Heart right ventricle (tissue), 16 donors: Measurements from ENCODE around the gene BAD. TPM values are rescaled to one million over a fixed set of nuclear protein-coding genes. Genes with fewer than 3 reads are reported as not detected.
A peak's percentile ranks its signal among the peaks of the same experiment; 100 is the strongest.

ENCODE experiments used
- ATAC-seq, 8 donors: fragments of 200-7000 bp; cut with Tn5 transposase; one replicate each; pipeline ENCODE4 v1.9.1; 2020; ENCODE audit warnings: mild to moderate bottlenecking in 8 of 8, moderate library complexity in 8 of 8, moderate number of reproducible peaks in 1 of 8
- DNase-seq, 2 donors: peaks; one replicate each; pipeline ENCODE4 v3.0.0-alpha.2; 2020
- H3K27ac ChIP-seq, 10 donors: fragments of 200-600 bp; sonication (generic) in 2 of 10; one replicate each; pipeline versions ENCODE4 v1.5.0 to v1.8.0; 2020 to 2022; ENCODE audit warnings: mild to moderate bottlenecking in 3 of 10
- H3K27me3 ChIP-seq, 7 donors: fragments of 200-600 bp; one replicate each; pipeline ENCODE4 v1.8.0; 2021 to 2022; ENCODE audit warnings: mild to moderate bottlenecking in 2 of 7
- H3K36me3 ChIP-seq, 9 donors: fragments of 200-600 bp; sonication (generic) in 1 of 9; one replicate each; pipeline versions ENCODE4 v1.5.0 to v1.8.0; 2020 to 2022; ENCODE audit warnings: mild to moderate bottlenecking in 2 of 9
- H3K4me1 ChIP-seq, 9 donors: fragments of 200-600 bp; sonication (generic) in 1 of 9; one replicate each; pipeline versions ENCODE4 v1.5.0 to v1.8.0; 2020 to 2022; ENCODE audit warnings: mild to moderate bottlenecking in 4 of 9
- H3K4me3 ChIP-seq, 10 donors: fragments of 200-600 bp; sonication (generic) in 2 of 10; one replicate each; pipeline versions ENCODE4 v1.5.0 to v1.8.0; 2020 to 2022; ENCODE audit warnings: mild to moderate bottlenecking in 7 of 10, moderate library complexity in 2 of 10
- H3K9me3 ChIP-seq, 11 donors: fragments of 200-600 bp in 10 of 11; sonication (generic) in 2 of 11; one replicate each; pipeline versions ENCODE4 v1.5.0 to v1.8.0; 2013 to 2022; ENCODE audit warnings: mild to moderate bottlenecking in 2 of 11, control low read depth in 1 of 11, moderate library complexity in 1 of 11
- WGBS, 2 donors: extraction: QIAGEN DNeasy Blood & Tissue Kit; methylation state at CpG; one replicate each; pipeline ENCODE4 v1.1.7; 2013; ENCODE audit warnings: inconsistent platforms in 1 of 2; 5-methylcytosine and 5-hydroxymethylcytosine counted together
- intact Hi-C, 10 donors: fragments of 100-400 bp; cut with DNase I; formaldehyde crosslinking; loops; one replicate each; pipeline versions ENCODE4 v1.11.1 to v1.14.2; 2022
- polyA plus RNA-seq, 2 donors: library from polyadenylated mRNA; stranded (reverse); fragments of 200-250 nt; gene quantifications; one replicate each; pipeline ENCODE4 v1.2.3, GENCODE V29; 2013
- total RNA-seq, 10 donors: library from RNA; stranded (reverse); fragmentation: NEBNext Ultra II Directional in 3 of 10; extraction: Animal tissue kit (Norgen Biotek cat#: 25700) in 3 of 10; gene quantifications; one replicate each; pipeline versions ENCODE4 v1.2.1 to v1.2.4, GENCODE V29; 2021 to 2023
- TF ChIP-seq, protein P1 (sequence below), 9 donors: fragments of 200-600 bp; sonication (generic) in 2 of 9; IDR thresholded peaks; one replicate each; pipeline versions ENCODE4 v1.5.0 to v1.8.0; 2021 to 2022; ENCODE audit warnings: antibody characterized with exemption in 9 of 9, mild to moderate bottlenecking in 5 of 9, moderate library complexity in 1 of 9
- donor health status: Arrhythmogenic right ventricular cardiomyopathy.
- donor health status: ischemic (EF 13 %, LVEDD 7.1; RV severe dilation, severe dysfunction).
- donor health status: healthy with polysubstance abuse.
- donor health status: DM: no; HTN: yes; CAD: no.
- donor health status: DM: no; HTN: no; CAD: no.
- donor health status: ischemic (EF 25% LVEDD 6.9; RV normal size, moderate dysfunction).
- donor health status: ischemic (EF 25% LVEDD 5.7; RV mildly dilated, moderate dysfunction).
- donor health status: healthy.
- donor health status: DM: yes; HTN: yes; CAD: no.
- donor health status: Ischemic cardiomyopathy.
- donor health status: ischemic (EF 35%, LVEDD 5.7; RV mildly dilated, moderate dysfunction).
- donor health status: nonischemic (EF 11% LVEDD 7.7; RV severe dilation, severe dysfunction).
- donor health status: DM: yes; HTN: yes; CAD: no.
- donor health status: PGD.
- donor health status: ischemic (EF 29% LVEDD 5.4; RV normal size, mild dysfunction).
- donor health status: nonischemic (EF 23%, LVEDD 6.1; RV moderate dilation, normal function).

The BAD gene
- total and polyA plus RNA-seq, 12 donors, result 40.7 to 106 (median 58.9) TPM

DNA sequence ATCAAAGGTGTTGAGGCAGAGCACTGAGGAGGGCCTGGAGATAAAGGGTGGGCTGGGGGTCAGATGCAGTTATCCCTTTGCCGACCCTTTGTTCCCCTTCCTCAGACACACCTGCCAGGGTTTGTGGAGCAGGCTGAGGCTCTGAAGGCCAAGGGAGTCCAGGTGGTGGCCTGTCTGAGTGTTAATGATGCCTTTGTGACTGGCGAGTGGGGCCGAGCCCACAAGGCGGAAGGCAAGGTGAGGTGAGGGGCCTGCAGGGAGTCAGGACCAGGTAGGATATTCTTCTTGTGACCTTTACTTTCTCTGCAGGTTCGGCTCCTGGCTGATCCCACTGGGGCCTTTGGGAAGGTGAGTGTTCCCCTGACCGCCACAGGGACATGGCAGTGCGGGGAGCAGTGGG, 36.1 kb upstream of the BAD start:
- TF ChIP-seq, protein P1, sequence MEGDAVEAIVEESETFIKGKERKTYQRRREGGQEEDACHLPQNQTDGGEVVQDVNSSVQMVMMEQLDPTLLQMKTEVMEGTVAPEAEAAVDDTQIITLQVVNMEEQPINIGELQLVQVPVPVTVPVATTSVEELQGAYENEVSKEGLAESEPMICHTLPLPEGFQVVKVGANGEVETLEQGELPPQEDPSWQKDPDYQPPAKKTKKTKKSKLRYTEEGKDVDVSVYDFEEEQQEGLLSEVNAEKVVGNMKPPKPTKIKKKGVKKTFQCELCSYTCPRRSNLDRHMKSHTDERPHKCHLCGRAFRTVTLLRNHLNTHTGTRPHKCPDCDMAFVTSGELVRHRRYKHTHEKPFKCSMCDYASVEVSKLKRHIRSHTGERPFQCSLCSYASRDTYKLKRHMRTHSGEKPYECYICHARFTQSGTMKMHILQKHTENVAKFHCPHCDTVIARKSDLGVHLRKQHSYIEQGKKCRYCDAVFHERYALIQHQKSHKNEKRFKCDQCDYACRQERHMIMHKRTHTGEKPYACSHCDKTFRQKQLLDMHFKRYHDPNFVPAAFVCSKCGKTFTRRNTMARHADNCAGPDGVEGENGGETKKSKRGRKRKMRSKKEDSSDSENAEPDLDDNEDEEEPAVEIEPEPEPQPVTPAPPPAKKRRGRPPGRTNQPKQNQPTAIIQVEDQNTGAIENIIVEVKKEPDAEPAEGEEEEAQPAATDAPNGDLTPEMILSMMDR (IDR thresholded peaks at IDR 0.05), result no peak
- Histone ChIP-seq H3K36me3 (peaks cover 0 to 47% (median 10%) of the 10 kb centered on the region in 9 donors), H3K27me3 (no peaks in the 10 kb centered on the region), H3K9me3 (no peaks in the 10 kb centered on the region), H3K4me3 (no peak overlapping the region), H3K4me1 (peaks cover 3 to 27% (median 26%) of the 10 kb centered on the region in 9 donors), H3K27ac (no peak overlapping the region)
- ATAC-seq, result no peak
- WGBS, 2 donors, result 93 to 95% methylated on average over 7 of the region's 7 CpGs
- DNase-seq, result no peak
- intact Hi-C loops, result no loop called here

DNA sequence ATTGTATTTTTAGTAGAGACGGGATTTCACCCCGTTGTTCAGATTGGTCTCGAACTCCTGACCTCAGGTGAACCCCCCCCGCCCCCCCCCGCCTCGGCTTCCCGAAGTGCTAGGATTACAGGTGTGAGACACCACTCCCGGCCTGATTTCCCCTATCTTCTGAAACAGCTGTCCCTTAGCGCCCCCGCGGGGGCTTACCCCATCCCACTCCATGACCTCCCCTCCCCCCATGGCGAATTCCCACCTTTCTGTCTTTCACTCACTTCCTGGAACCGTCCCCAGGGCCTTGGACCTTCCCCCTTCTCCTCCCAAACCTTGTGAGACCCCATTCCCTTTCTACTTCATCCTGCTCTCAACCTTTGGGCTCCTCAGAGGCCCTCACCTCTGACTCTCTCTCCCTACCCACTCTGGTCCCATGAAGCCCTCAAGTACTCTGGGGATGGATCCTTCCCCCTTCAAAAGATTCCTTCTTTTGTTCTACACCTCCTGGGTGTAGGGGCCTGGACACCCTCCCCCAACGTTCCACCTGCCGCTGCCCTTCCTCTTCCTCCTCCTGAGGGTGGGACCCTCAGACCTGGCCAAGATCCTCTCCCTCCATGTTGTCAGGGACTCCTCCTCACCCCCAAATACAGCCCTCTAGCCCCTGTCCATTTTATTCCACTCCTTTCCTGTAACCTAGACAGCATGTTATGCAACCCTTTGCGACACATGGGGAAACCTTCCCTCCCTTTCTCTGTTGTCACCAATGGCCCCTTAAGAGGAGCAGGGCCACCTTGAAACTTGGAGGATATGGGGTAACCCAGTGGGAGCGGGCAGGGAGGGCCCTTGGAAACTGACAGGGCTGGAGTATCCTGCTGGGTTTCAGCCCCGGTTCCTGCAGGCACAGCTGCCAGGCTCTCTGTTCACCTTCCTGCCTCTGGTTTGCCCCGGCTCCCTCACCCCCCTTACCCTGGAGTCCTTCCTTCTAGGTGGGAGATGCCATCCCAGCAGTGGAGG, 34.6 kb upstream of the BAD start:
- DNase-seq (no peak), ATAC-seq (no peak)
- intact Hi-C loops, result loop anchor here in 7 of 10 donors (1.0 to 5.0 kb wide), 4 partner anchors 33 to 38 kb away; partner anchors contain the start of gene RPS6KA4 (in 4 of the 7)
- WGBS, 2 donors, result 25 to 27% methylated on average over 19 of the region's 19 CpGs
- Histone ChIP-seq H3K27ac (peak overlapping the region in 9 of 10 donors; percentile 91 to 100 (median 98)), H3K9me3 (no peaks in the 10 kb centered on the region), H3K4me1 (peaks cover 3 to 37% (median 26%) of the 10 kb centered on the region in 9 donors), H3K27me3 (no peaks in the 10 kb centered on the region), H3K36me3 (peaks cover 0 to 61% (median 19%) of the 10 kb centered on the region in 9 donors), H3K4me3 (peak overlapping the region; percentile 45 to 94 (median 82))
- TF ChIP-seq, protein P1 (IDR thresholded peaks at IDR 0.05), result no peak

DNA sequence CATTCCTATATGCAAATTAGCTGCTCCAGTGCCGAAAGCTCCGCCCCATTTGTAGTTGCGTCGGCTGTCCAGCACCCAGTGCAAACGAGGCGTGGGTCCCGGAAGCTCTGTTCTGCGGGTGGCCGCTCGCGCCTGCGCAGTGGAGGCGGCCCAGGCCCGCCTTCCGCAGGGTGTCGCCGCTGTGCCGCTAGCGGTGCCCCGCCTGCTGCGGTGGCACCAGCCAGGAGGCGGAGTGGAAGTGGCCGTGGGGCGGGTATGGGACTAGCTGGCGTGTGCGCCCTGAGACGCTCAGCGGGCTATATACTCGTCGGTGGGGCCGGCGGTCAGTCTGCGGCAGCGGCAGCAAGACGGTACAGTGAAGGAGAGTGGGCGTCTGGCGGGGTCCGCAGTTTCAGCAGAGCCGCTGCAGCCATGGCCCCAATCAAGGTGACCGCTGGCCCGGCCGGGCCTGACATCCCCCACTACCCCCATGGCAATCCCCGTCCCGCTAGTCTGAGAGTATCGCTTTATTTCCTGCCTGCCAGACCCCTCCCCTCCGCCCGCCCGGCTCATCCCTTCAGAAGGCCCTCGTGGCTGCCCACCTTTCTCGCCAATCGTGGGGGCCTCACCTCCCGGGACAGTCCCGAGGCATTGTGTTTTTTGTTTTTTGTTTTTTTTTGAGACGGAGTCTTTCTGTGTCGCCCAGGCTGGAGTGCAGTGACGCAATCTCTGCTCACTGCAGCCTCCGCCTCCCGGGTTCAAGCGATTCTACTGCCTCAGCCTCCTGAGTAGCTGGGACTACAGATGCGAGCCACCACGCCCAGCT, 33.7 kb upstream of the BAD start, which contains the start of gene PRDX5:
TSS of gene PRDX5 (plus strand) at position 161 of the 805 bp plus-strand sequence. CDS start at position 256, 95 bp downstream.
- intact Hi-C loops, result loop anchor here in 7 of 10 donors (1.0 to 5.0 kb wide), 5 partner anchors 13 to 39 kb away; partner anchors contain the start of genes RPS6KA4 (in 4 of the 7) and ESRRA (in 1 of the 7)
- H3K9me3 ChIP-seq, result no peaks in the 10 kb centered on the region
- peak within 1 kb of the TSS; percentile 91 to 100 (median 98) for H3K27ac ChIP-seq
- TF ChIP-seq, protein P1 (IDR thresholded peaks at IDR 0.05), result peak in 7 of 9 donors; percentile 34 to 71 (median 55)
- H3K4me3 ChIP-seq, result peak within 1 kb of the TSS; percentile 45 to 94 (median 82)
- peak; percentile 87 to 96 (median 93) for ATAC-seq
- H3K27me3 ChIP-seq, result no peaks in the 10 kb centered on the region
- 0% methylated on average over 59 to 61 of the region's 61 CpGs for WGBS, 2 donors
- DNase-seq, result peak; percentile 96 to 97
- peaks cover 5 to 46% (median 31%) of the 10 kb centered on the region in 9 donors for H3K4me1 ChIP-seq
- H3K36me3 ChIP-seq, result peaks cover 0 to 62% (median 19%) of the 10 kb centered on the region in 9 donors
